Choroid plexus epithelial cell (primary cell): Measurements from ENCODE around the gene PTAFR.

ENCODE experiments used
- DNase-seq: peaks from one replicate; pipeline ENCODE4 v3.0.0-alpha.2; 2010; ENCODE audit warnings: low read depth
- H3K4me3 ChIP-seq: 2 replicates; pipeline ENCODE4 v1.5.1; 2011; ENCODE audit warnings: low read depth, mild to moderate bottlenecking, control low read depth, low read length, moderate library complexity
- TF ChIP-seq, protein P1 (sequence below): conservative IDR thresholded peaks from 2 replicates; pipeline ENCODE4 v1.5.1; 2011; ENCODE audit warnings: low read depth, mild to moderate bottlenecking, control low read depth, inconsistent platforms, low read length, moderate library complexity

The PTAFR gene

DNA sequence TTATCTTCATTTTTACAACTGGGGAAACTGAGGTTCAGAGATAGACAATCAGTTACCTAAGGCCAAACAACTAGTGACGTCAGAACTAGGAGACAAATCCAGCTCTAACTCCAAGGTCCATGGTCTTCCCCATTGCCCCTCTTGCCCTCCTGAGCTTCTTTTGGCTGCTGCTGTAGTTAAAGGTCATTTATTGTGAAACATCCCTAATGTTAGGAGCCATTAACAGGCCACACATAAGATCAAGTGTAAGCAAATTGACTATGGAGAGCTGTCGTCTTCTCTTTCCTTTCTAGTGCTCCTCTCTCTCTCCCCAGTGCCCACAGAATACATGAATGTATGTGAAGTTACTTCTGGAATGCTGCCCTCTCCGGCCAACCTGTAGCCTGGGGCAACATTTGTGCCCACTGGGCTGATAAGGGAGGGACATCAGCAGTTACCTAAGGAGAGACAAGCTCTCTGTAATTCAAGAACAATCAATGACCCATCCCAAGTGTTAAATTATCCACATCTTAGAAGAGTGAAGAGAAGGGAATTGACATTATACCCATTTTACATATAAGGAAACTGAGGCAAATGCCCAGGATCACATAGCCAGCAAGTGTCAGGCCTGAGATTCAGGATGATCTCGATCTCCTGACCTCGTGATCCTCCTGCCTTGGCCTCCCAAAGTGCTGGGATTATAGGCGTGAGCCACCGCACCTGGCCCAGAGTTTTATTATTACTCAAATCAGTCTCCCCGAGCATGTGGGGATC lies 40.1 kb downstream of the PTAFR start:
- TF ChIP-seq, protein P1, sequence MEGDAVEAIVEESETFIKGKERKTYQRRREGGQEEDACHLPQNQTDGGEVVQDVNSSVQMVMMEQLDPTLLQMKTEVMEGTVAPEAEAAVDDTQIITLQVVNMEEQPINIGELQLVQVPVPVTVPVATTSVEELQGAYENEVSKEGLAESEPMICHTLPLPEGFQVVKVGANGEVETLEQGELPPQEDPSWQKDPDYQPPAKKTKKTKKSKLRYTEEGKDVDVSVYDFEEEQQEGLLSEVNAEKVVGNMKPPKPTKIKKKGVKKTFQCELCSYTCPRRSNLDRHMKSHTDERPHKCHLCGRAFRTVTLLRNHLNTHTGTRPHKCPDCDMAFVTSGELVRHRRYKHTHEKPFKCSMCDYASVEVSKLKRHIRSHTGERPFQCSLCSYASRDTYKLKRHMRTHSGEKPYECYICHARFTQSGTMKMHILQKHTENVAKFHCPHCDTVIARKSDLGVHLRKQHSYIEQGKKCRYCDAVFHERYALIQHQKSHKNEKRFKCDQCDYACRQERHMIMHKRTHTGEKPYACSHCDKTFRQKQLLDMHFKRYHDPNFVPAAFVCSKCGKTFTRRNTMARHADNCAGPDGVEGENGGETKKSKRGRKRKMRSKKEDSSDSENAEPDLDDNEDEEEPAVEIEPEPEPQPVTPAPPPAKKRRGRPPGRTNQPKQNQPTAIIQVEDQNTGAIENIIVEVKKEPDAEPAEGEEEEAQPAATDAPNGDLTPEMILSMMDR: no peak

DNA sequence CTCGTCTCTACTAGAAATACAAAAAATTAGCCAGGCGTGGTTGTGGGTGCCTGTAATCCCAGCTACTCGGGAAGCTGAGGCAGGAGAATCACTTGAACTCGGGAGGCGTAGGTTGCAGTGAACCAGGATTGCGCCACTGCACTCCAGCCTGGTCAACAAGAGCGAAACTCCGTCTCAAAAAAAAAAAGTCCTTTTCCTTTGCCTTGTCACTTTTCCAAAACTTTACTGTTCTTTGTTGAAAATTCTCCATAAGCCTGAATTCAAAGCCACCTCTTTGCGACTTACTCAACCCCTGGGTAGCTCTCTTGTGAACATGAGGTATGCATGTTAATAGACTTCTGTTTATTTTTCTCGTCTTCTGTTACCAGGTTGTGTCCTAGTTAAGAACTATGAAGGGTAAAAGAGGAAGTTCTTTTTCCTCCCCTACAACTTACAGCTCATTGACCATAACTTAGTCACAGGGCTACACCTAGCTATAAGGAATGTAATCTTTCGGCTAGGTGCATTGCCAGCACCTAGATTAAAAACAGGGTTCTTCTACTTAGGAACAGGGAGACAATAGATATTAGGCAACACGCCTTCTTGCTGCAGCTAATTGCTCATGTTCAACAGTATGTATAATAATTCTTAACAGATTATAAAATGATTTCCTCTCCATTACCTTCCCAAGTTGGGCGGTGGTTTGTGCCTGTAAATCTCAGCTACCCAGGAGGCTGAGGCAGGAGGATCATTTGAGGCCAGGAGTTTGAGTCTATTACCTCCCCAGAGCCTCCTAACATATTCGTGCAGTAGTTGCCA lies 40.9 kb downstream of the PTAFR start:
- TF ChIP-seq, protein P1: no peak
- H3K4me3 ChIP-seq: no peak overlapping the region
- DNase-seq: peak; percentile 36

More for the DNA sequence above, 40.1 kb downstream of the PTAFR start:
- no peak overlapping the region for H3K4me3 ChIP-seq
- DNase-seq: no peak

DNA sequence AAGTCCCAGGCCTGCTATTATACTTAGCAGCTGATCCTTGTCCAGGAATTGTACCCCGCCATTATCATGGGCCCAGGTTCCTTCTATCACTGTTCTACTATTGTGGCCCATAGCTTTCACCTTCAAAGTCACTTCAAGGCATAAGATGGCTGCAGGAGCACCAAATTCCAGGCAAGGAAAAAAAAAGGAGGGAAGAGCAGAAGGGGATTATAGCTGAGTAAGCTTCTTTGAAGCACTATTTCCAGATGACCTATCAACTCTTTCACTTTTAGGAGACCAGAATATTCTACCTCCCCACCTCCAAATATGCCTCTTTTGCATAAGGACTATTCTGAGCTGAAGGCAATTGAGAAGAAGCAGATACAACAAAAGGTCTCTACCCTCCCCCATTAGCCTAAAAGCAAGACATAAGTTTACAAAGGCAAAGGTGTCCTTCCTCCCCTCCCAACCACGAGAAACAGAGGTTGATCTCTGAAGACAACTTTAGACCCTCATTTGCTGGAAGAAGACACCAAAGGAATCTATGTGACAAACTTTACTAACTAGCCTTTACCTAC lies 41.8 kb downstream of the PTAFR start:
- TF ChIP-seq, protein P1: no peak
- no peak for DNase-seq
- no peak overlapping the region for H3K4me3 ChIP-seq

DNA sequence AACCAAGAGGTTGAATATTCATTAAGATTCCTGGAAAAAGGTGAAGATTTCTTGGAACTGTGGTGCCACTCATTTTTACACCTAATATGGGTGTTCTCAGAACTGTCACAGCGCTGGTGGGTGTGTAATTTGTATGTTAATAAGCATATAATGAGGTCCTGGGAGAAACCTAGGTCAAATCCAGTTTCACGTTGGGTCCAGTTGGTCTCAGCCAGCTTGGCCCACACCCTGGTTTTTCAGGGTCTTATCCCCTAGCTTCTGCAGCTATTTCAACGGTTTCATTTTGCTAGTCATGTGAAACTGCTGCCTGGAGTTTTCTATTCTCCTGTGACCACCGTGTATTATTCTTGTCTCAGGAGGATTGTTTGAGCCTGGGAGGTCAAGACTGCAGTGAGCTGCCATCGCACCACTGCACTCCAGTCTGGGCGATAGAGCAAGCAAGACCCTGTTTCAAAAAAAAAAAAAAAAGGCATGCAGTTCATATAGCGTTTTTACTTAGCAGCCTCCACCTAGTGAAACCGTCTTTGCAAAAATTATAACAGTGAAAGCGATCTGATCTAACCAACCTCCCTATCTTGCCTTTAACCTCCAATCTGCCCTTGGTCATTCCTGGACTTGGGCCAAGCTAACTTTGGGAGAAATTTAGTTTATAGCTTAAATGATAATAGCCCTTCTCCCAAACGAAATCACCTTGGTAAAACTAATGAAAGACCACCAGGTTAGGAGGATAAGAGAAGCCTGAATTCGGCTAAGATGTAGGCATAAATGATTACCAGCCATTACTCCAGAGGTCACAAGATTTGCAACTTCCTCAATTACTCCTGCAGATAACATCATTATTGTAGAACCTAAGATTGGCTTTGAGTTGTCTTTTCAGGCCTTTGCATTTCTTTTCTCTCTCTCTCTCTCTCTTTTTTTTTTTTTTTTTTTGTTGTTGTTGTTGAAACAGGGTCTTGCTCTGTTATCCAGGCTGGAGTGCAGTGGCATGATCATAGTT lies 44.0 kb downstream of the PTAFR start:
- TF ChIP-seq, protein P1: no peak
- no peak for DNase-seq
- H3K4me3 ChIP-seq: no peak overlapping the region

DNA sequence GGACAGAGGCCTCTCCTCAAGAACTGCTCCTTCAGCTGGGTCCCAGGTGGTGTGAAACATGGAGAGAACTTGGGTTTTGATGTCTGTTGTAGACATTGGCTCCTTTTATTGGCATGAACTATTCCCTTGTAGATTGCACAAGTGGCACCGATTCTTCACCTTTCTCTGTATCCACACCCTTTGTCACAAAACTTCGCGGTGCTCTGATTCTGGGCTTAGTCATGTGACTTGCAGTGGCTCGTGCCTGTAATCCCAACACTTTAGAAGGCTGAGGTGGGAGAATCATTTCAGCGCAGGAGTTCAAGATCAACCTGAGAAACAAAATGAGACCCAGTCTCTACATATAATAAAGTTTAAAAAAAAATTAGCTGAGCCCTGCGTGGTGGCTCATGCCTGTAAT lies 45.6 kb downstream of the PTAFR start:
- no peak for DNase-seq
- H3K4me3 ChIP-seq: no peak overlapping the region
- TF ChIP-seq, protein P1: no peak

DNA sequence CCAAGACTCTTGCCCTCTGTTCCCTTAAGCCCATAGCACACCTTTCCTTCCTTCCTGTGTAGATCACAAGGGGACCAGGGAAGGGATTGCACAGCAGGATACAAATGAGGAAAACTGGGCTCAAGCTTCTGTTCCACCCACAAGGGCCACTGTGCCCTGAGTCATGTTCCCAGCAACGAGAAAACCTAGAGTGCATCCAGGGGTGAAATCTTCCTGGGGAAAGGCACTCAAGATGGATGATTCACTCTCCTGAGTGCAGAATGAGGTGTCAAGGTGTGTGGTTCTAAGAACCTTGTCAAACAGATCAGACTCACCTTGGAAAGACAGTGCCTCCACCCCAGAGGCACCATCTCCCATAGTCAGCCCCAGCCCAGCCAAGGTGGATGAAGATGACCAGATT lies 47.3 kb downstream of the PTAFR start:
- TF ChIP-seq, protein P1: no peak
- H3K4me3 ChIP-seq: no peak overlapping the region

More for the DNA sequence above, 47.3 kb downstream of the PTAFR start:
- DNase-seq: peak; percentile 52
